Trophoblast cell (in vitro differentiated cells and primary cell): Measurements from ENCODE around the gene SPEF1.
"Not testable (repeated sequence)": the region's sequence is repeated elsewhere in the genome, so short reads cannot be mapped to it uniquely, and the experiment has no call there.

ENCODE experiments used
- DNase-seq, 2 donors: peaks; one replicate each; pipeline ENCODE4 v3.0.0-alpha.2; 2016
- H2AFZ ChIP-seq: 2 replicates; pipeline ENCODE4 v1.6.1; 2013; ENCODE audit warnings: low read length, moderate library complexity, mild to moderate bottlenecking; ENCODE audit not compliant: insufficient read depth, poor library complexity
- H2AK5ac ChIP-seq: 2 replicates; pipeline ENCODE4 v1.6.1; 2013; ENCODE audit warnings: mild to moderate bottlenecking, low read length
- H2BK120ac ChIP-seq: 2 replicates; pipeline ENCODE4 v1.6.1; 2013; ENCODE audit warnings: low read length, mild to moderate bottlenecking, moderate library complexity; ENCODE audit not compliant: insufficient read depth, poor library complexity
- H2BK12ac ChIP-seq: 2 replicates; pipeline ENCODE4 v1.6.1; 2013; ENCODE audit warnings: mild to moderate bottlenecking, low read length, moderate library complexity
- H2BK5ac ChIP-seq: 2 replicates; pipeline ENCODE4 v1.6.1; 2013; ENCODE audit warnings: low read length, low read depth, moderate library complexity, mild to moderate bottlenecking; ENCODE audit not compliant: poor library complexity
- H3K14ac ChIP-seq: 2 replicates; pipeline ENCODE4 v1.6.1; 2013; ENCODE audit warnings: mild to moderate bottlenecking, low read length
- H3K18ac ChIP-seq: 2 replicates; pipeline ENCODE4 v1.6.1; 2013; ENCODE audit warnings: mild to moderate bottlenecking, low read length
- H3K23ac ChIP-seq: 2 replicates; pipeline ENCODE4 v1.6.1; 2013; ENCODE audit warnings: low read length
- H3K27ac ChIP-seq: 2 replicates; pipeline ENCODE4 v1.5.1; 2013; ENCODE audit warnings: low read depth, mild to moderate bottlenecking, inconsistent platforms, low read length, moderate library complexity
- H3K27me3 ChIP-seq: 2 replicates; pipeline ENCODE4 v1.6.1; 2013; ENCODE audit warnings: inconsistent platforms, mild to moderate bottlenecking, low read length, moderate library complexity; ENCODE audit not compliant: insufficient read depth
- H3K36me3 ChIP-seq, 2 experiments: 1 replicate in 1 of 2; 2 replicates in 1 of 2; pipeline ENCODE4 v1.6.1; 2013; ENCODE audit warnings: low read length in 2 of 2, mild to moderate bottlenecking in 2 of 2, moderate library complexity in 1 of 2; ENCODE audit not compliant: insufficient read depth in 2 of 2, control insufficient read depth in 1 of 2
- H3K4ac ChIP-seq: 2 replicates; pipeline ENCODE4 v1.6.1; 2013; ENCODE audit warnings: low read depth, mild to moderate bottlenecking, low read length, moderate library complexity
- H3K4me1 ChIP-seq, 2 experiments: 1 replicate in 1 of 2; 2 replicates in 1 of 2; pipeline ENCODE4 v1.6.1; 2013; ENCODE audit warnings: low read length in 2 of 2, mild to moderate bottlenecking in 2 of 2, moderate library complexity in 1 of 2; ENCODE audit not compliant: insufficient read depth in 2 of 2, control insufficient read depth in 1 of 2
- H3K4me2 ChIP-seq: 2 replicates; pipeline ENCODE4 v1.6.1; 2013; ENCODE audit warnings: inconsistent platforms, mild to moderate bottlenecking, low read length, moderate library complexity
- H3K4me3 ChIP-seq: 2 replicates; pipeline ENCODE4 v1.5.1; 2013; ENCODE audit warnings: mild to moderate bottlenecking, low read depth, low read length, inconsistent platforms
- H3K79me1 ChIP-seq: one replicate; pipeline ENCODE4 v1.6.1; 2013; ENCODE audit warnings: low read length
- H3K79me2 ChIP-seq: 2 replicates; pipeline ENCODE4 v1.6.1; 2013; ENCODE audit warnings: low read length, mild to moderate bottlenecking; ENCODE audit not compliant: control insufficient read depth, insufficient read depth, poor library complexity
- H3K9ac ChIP-seq: 2 replicates; pipeline ENCODE4 v1.6.1; 2013; ENCODE audit warnings: mild to moderate bottlenecking, low read length
- H3K9me3 ChIP-seq: 2 replicates; pipeline ENCODE4 v1.6.1; 2013; ENCODE audit warnings: low read depth, mild to moderate bottlenecking, control low read depth, inconsistent platforms, low read length; ENCODE audit not compliant: insufficient read depth
- H4K12ac ChIP-seq: 2 replicates; pipeline ENCODE4 v1.6.1; 2013; ENCODE audit warnings: low read depth, mild to moderate bottlenecking, low read length, moderate library complexity
- H4K8ac ChIP-seq: 2 replicates; pipeline ENCODE4 v1.6.1; 2013; ENCODE audit warnings: low read depth, mild to moderate bottlenecking, low read length, moderate library complexity
- H4K91ac ChIP-seq: one replicate; pipeline ENCODE4 v1.6.1; 2013; ENCODE audit warnings: low read depth, mild to moderate bottlenecking, low read length, moderate library complexity
- WGBS: extraction: QIAGEN DNeasy Blood & Tissue Kit; methylation state at CpG from one replicate; pipeline ENCODE4 v1.1.7; 2013; ENCODE audit warnings: missing lambda C conversion rate; ENCODE audit not compliant: insufficient read length, insufficient coverage; ENCODE audit errors: extremely low coverage; 5-methylcytosine and 5-hydroxymethylcytosine counted together

The SPEF1 gene

DNA sequence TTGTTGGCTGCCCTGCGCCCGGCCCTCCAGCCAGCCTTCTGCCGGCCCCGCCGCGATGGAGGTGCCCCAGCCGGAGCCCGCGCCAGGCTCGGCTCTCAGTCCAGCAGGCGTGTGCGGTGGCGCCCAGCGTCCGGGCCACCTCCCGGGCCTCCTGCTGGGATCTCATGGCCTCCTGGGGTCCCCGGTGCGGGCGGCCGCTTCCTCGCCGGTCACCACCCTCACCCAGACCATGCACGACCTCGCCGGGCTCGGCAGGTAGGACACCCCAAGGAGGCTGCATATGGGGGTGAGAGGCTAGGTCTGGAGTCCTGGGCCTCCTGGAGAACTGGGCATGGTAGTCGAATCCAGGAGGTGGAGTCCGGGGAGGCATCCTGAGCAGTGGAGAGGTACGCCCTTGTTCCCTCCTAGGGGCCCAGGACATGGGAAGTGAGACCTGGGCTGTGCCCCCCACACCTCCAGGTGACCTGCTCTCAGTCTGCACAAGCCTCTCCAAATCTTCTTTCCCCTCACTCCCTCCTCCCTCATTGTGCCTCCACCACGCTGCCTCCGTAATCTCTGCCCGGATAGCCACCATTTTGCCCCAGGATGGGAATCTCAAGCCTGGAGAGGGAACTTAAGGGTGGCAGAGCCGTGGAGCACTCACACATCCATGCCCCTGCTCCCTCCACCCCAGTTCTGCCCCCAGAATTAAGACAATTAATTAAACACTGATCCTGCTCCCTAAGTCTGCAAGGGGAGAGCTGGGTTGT is 15.4 kb upstream of the SPEF1 start:
- peak overlapping the region; percentile 39 for H4K12ac ChIP-seq
- peak overlapping the region; percentile 83 for H3K4me2 ChIP-seq
- peak overlapping the region; percentile 44 for H3K9ac ChIP-seq
- H2AK5ac ChIP-seq = no peak overlapping the region
- H3K79me1 ChIP-seq = peaks cover 9% of the 10 kb centered on the region
- H4K91ac ChIP-seq = peak overlapping the region; percentile 90
- H3K4me1 ChIP-seq = peaks cover 19 to 22% of the 10 kb centered on the region in 2 experiments
- no CpG with 5 or more reads among the region's 33 CpGs for WGBS
- peak overlapping the region; percentile 61 for H2AFZ ChIP-seq
- H3K4me3 ChIP-seq = peak overlapping the region; percentile 74
- peaks cover 3% of the 10 kb centered on the region for H3K79me2 ChIP-seq
- no peak overlapping the region for H3K27ac ChIP-seq
- H3K36me3 ChIP-seq = peaks cover 15 to 21% of the 10 kb centered on the region in 2 experiments
- peak overlapping the region; percentile 61 for H3K4ac ChIP-seq
- no peak overlapping the region for H3K23ac ChIP-seq
- no peak overlapping the region for H2BK12ac ChIP-seq
- no peaks in the 10 kb centered on the region for H3K27me3 ChIP-seq
- H3K18ac ChIP-seq = peak overlapping the region; percentile 51
- DNase-seq = no peak
- peak overlapping the region; percentile 42 for H2BK5ac ChIP-seq
- H3K14ac ChIP-seq = peak overlapping the region; percentile 90
- peak overlapping the region; percentile 26 for H2BK120ac ChIP-seq
- H4K8ac ChIP-seq = peak overlapping the region; percentile 83
- no peaks in the 10 kb centered on the region for H3K9me3 ChIP-seq

DNA sequence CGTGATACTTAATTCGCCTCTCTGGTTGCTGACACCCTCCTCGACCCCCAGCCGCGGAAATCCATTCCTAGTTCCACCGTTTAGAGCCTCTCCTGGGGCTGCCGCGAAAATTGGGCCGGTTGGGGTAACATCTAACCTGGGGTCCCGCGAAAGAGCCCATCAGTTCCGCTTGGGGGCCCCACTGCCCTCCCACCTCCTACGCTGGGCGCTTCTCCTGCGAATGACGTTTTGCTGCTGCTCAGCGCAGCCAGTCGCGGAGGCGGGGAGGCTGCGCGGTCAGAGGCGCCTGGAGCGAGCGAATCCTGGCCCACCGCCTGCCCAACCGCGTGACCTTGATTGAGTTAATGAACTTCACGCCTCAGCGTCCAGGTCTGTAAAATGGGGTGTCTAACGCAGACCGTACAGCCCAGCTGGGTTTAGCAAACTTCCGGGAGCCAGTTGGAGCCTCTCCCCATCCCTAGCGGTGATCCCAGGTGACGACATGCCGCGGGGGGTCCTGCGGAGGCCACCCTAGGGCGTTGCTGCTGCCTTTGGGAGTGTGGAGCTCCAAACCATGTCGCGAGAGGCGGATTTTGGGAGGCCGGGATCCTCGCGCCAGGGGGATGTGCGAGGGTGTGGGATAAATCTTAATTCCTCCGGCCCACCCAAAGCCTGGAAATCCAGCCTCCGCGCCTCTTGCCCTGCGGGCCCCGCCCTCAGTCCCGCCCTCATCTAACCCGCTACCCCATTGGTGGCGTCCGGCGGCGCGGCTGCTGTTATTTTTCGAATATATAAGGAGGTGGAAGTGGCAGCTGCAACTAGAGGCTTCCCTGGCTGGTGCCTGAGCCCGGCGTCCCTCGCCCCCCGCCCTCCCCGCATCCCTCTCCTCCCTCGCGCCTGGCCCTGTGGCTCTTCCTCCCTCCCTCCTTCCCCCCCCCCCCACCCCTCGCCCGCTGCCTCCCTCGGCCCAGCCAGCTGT is 14.5 kb upstream of the SPEF1 start, which contains the start of gene CDC25B:
Gene CDC25B (plus strand): TSS at position 800 of the 958 bp plus-strand sequence. CDS start 222 bp downstream, outside the sequence.
- Histone ChIP-seq H4K8ac (peak within 1 kb of the TSS; percentile 83), H2BK5ac (peak within 1 kb of the TSS; percentile 42), H2BK12ac (no peak within 1 kb of the TSS), H3K18ac (peak within 1 kb of the TSS; percentile 66), H2AFZ (peak within 1 kb of the TSS; percentile 90), H3K79me2 (peaks cover 3% of the 10 kb centered on the region), H3K4ac (peak within 1 kb of the TSS; percentile 61), H2BK120ac (peak within 1 kb of the TSS; percentile 44), H3K14ac (peak within 1 kb of the TSS; percentile 90), H2AK5ac (no peak within 1 kb of the TSS), H3K4me1 (peaks cover 19 to 22% of the 10 kb centered on the region in 2 experiments), H3K23ac (no peak within 1 kb of the TSS), H4K12ac (peak within 1 kb of the TSS; percentile 39), H3K4me2 (peak within 1 kb of the TSS; percentile 83), H3K27ac (peak within 1 kb of the TSS; percentile 3), H3K27me3 (no peaks in the 10 kb centered on the region), H3K9ac (peak within 1 kb of the TSS; percentile 67), H4K91ac (peak within 1 kb of the TSS; percentile 90), H3K79me1 (peaks cover 9% of the 10 kb centered on the region), H3K4me3 (peak within 1 kb of the TSS; percentile 78), H3K9me3 (no peaks in the 10 kb centered on the region), H3K36me3 (peaks cover 6 to 12% of the 10 kb centered on the region in 2 experiments)
- peak; percentile 79 to 87 for DNase-seq
- WGBS = no CpG with 5 or more reads among the region's 69 CpGs

DNA sequence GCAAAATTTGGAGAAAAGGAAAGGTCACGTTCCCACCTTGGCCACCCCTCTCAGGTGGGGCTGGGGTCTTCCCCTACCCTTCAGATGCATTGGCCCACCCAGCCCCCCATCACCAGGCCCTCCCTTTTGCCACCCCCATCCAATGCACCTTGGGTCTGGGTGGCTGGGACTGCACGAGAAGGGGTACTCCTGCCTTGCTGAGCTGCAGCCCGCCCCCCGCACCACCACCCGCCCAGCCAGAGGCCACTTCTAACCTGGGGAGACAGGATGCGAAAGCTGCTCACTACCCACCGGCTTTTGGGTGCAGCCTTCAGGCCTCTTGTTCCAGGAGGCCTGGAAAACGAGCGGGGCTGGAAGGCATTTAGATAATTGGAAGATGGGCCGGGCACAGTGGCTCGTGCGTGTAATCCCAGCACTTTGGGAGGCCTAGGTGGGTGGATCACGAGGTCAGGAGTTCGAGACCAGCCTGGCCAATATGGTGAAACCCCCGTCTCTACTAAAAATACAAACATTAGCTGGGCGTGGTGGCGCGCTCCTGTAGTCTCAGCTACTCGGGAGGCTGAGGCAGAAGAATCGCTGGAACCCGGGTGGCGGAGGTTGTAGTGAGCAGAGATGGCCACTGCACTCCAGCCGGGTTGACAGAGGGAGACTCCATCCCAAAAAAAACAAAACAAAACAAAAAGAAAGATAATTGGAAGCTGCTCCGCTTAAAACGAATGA is 13.6 kb upstream of the SPEF1 start:
- no peak overlapping the region for H2AFZ ChIP-seq
- H3K4me2 ChIP-seq = no peak overlapping the region
- no peak overlapping the region for H2AK5ac ChIP-seq
- no peak overlapping the region for H3K4ac ChIP-seq
- H3K9me3 ChIP-seq = no peaks in the 10 kb centered on the region
- H4K12ac ChIP-seq = no peak overlapping the region
- H4K91ac ChIP-seq = no peak overlapping the region
- H3K18ac ChIP-seq = no peak overlapping the region
- H3K79me2 ChIP-seq = peaks cover 3% of the 10 kb centered on the region
- H3K79me1 ChIP-seq = peaks cover 9% of the 10 kb centered on the region
- no peak overlapping the region for H3K27ac ChIP-seq
- peaks cover 19 to 21% of the 10 kb centered on the region in 2 experiments for H3K4me1 ChIP-seq
- no peaks in the 10 kb centered on the region for H3K27me3 ChIP-seq
- H3K4me3 ChIP-seq = no peak overlapping the region
- no peak overlapping the region for H3K14ac ChIP-seq
- no peak overlapping the region for H2BK5ac ChIP-seq
- H3K23ac ChIP-seq = no peak overlapping the region
- H3K9ac ChIP-seq = no peak overlapping the region
- H2BK12ac ChIP-seq = no peak overlapping the region
- no CpG with 5 or more reads among the region's 25 CpGs for WGBS
- H4K8ac ChIP-seq = no peak overlapping the region
- H2BK120ac ChIP-seq = no peak overlapping the region
- DNase-seq = no peak
- H3K36me3 ChIP-seq = peaks cover 2 to 6% of the 10 kb centered on the region in 2 experiments

DNA sequence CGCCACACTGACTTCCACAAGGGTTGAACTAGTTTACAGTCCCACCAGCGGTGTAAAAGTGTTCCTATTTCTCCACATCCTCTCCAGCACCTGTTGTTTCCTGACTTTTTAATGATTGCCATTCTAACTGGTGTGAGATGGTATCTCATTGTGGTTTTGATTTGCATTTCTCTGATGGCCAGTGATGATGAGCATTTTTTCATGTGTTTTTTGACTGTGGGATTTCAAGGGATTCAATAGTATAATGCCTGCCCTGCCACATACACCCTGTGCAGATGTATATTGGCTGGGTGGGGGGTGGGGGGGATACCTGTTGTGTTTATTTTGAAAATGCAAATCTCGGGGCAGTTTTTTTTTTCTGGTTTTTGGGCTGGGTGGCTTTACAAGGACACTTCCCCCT is 12.9 kb upstream of the SPEF1 start:
- H4K12ac ChIP-seq, H3K79me2 ChIP-seq, H3K9me3 ChIP-seq, H3K36me3 ChIP-seq, H2BK12ac ChIP-seq, H3K27me3 ChIP-seq, H3K23ac ChIP-seq, DNase-seq, H3K4ac ChIP-seq, H3K14ac ChIP-seq, H2AK5ac ChIP-seq, H3K4me2 ChIP-seq, H4K91ac ChIP-seq, H3K9ac ChIP-seq, H3K27ac ChIP-seq, H3K79me1 ChIP-seq, H2AFZ ChIP-seq, H4K8ac ChIP-seq, H3K4me3 ChIP-seq, H2BK5ac ChIP-seq, H2BK120ac ChIP-seq, H3K18ac ChIP-seq: not testable (repeated sequence)
- H3K4me1 ChIP-seq = peaks cover 13 to 15% of the 10 kb centered on the region in 2 experiments
- no CpG with 5 or more reads among the region's 3 CpGs for WGBS
